Parathyroid adenoma (tissue), 2 donors: Measurements from ENCODE around the gene CARS1.

Source experiments
- H2AFZ ChIP-seq: fragments of 300-600 bp; sonication (generic); one replicate; pipeline ENCODE4 v1.7.0; 2017; ENCODE audit warnings: antibody characterized with exemption, mild to moderate bottlenecking
- H3K27ac ChIP-seq: fragments of 300-600 bp; sonication (generic); one replicate; pipeline ENCODE4 v1.7.0; 2017
- H3K27me3 ChIP-seq: fragments of 300-600 bp; sonication (generic); one replicate; pipeline ENCODE4 v1.7.0; 2017; ENCODE audit warnings: low read length; ENCODE audit not compliant: control insufficient read depth, insufficient read depth
- H3K36me3 ChIP-seq: fragments of 300-600 bp; sonication (generic); one replicate; pipeline ENCODE4 v1.7.0; 2017; ENCODE audit warnings: low read length; ENCODE audit not compliant: control insufficient read depth, insufficient read depth
- H3K4me1 ChIP-seq: fragments of 300-600 bp; sonication (generic); one replicate; pipeline ENCODE4 v1.7.0; 2017; ENCODE audit warnings: control low read depth
- H3K4me2 ChIP-seq: fragments of 300-600 bp; sonication (generic); one replicate; pipeline ENCODE4 v1.7.0; 2017; ENCODE audit warnings: low read length
- H3K4me3 ChIP-seq: fragments of 300-600 bp; sonication (generic); one replicate; pipeline ENCODE4 v1.7.0; 2017; ENCODE audit warnings: low read depth, low read length
- H3K79me2 ChIP-seq: fragments of 300-600 bp; sonication (generic); one replicate; pipeline ENCODE4 v1.7.0; 2017; ENCODE audit warnings: control low read depth
- H3K9ac ChIP-seq: fragments of 300-600 bp; sonication (generic); one replicate; pipeline ENCODE4 v1.7.0; 2017; ENCODE audit warnings: mild to moderate bottlenecking
- H3K9me3 ChIP-seq: fragments of 300-600 bp; sonication (generic); one replicate; pipeline ENCODE4 v1.7.0; 2017; ENCODE audit warnings: low read length; ENCODE audit not compliant: control insufficient read depth
- CTCF ChIP-seq: fragments of 300-600 bp; sonication (generic); IDR thresholded peaks from one replicate; pipeline ENCODE4 v1.7.0; 2017; ENCODE audit warnings: antibody characterized with exemption, mild to moderate bottlenecking
- donor health status: primary hyperparathyroidism.

Gene CARS1

GRCh38 chr11:3052109-3052479 lies 5.1 kb downstream of the CARS1 start:
- Histone ChIP-seq H3K27ac (no peak overlapping the region), H3K4me3 (no peak overlapping the region), H3K4me1 (no peaks in the 10 kb centered on the region), H3K9ac (no peak overlapping the region), H3K79me2 (peaks cover 14% of the 10 kb centered on the region), H3K27me3 (no peaks in the 10 kb centered on the region), H3K9me3 (no peaks in the 10 kb centered on the region), H3K4me2 (no peak overlapping the region), H2AFZ (no peak overlapping the region), H3K36me3 (no peaks in the 10 kb centered on the region)
- TF ChIP-seq CTCF = no peak

GRCh38 chr11:3051196-3052108 lies 5.8 kb downstream of the CARS1 start:
- Histone ChIP-seq H3K79me2 (peaks cover 13% of the 10 kb centered on the region), H3K4me3 (no peak overlapping the region), H3K9ac (no peak overlapping the region), H3K4me2 (no peak overlapping the region), H2AFZ (no peak overlapping the region), H3K4me1 (no peaks in the 10 kb centered on the region), H3K27me3 (no peaks in the 10 kb centered on the region), H3K36me3 (no peaks in the 10 kb centered on the region), H3K9me3 (no peaks in the 10 kb centered on the region), H3K27ac (no peak overlapping the region)
- no peak for TF ChIP-seq CTCF

- TF ChIP-seq CTCF = no peak
- H3K4me3 ChIP-seq = no peak overlapping the region
- H3K27me3 ChIP-seq = no peaks in the 10 kb centered on the region
- no peaks in the 10 kb centered on the region for H3K4me1 ChIP-seq
- H3K9ac ChIP-seq = no peak overlapping the region
- H3K27ac ChIP-seq = no peak overlapping the region
- H3K36me3 ChIP-seq = no peaks in the 10 kb centered on the region
- H2AFZ ChIP-seq = no peak overlapping the region
- no peaks in the 10 kb centered on the region for H3K9me3 ChIP-seq
- H3K4me2 ChIP-seq = no peak overlapping the region
- H3K79me2 ChIP-seq = peaks cover 13% of the 10 kb centered on the region
These were observed 6.6 kb downstream of the CARS1 start for GRCh38 chr11:3050386-3051195.

GRCh38 chr11:3049430-3050243 lies 7.6 kb downstream of the CARS1 start:
- H3K9ac ChIP-seq = no peak overlapping the region
- H3K4me2 ChIP-seq = no peak overlapping the region
- H3K4me3 ChIP-seq = no peak overlapping the region
- H3K27me3 ChIP-seq = no peaks in the 10 kb centered on the region
- no peaks in the 10 kb centered on the region for H3K4me1 ChIP-seq
- H3K9me3 ChIP-seq = no peaks in the 10 kb centered on the region
- H3K79me2 ChIP-seq = peaks cover 13% of the 10 kb centered on the region
- no peaks in the 10 kb centered on the region for H3K36me3 ChIP-seq
- TF ChIP-seq CTCF = no peak
- H2AFZ ChIP-seq = no peak overlapping the region
- no peak overlapping the region for H3K27ac ChIP-seq
